ENCODE measurements around the gene GUCY2C. TPM values are rescaled to one million over a fixed set of nuclear protein-coding genes. Genes with fewer than 3 reads are reported as not detected.

Gene GUCY2C
- total RNA-seq, 4 donors from 2014 or later = 0.11 to 0.47 TPM; not detected in 2

DNA sequence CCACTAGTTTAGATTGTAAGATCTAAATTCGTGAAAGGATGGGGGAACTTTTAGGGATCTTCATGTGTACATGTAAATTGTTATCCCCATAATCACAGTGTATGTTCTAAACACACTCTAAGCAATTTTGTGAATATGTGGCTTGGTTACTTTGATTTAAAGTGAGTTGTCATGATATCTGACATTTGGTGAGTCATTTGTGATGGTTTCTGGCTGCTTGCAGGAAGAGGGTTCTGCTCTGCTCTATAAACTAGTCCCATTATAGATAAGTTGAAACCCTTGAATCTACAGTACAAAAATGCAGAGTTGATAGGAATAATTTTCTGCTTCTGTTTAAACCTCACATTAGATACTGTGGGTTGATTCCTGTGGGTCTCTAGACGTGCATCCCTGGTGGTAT lies 14.8 kb downstream of the GUCY2C start:
- no peak overlapping the region for H3K4me3 ChIP-seq
- no peaks in the 10 kb centered on the region for H3K9me3 ChIP-seq
- no peaks in the 10 kb centered on the region for H3K4me1 ChIP-seq

DNA sequence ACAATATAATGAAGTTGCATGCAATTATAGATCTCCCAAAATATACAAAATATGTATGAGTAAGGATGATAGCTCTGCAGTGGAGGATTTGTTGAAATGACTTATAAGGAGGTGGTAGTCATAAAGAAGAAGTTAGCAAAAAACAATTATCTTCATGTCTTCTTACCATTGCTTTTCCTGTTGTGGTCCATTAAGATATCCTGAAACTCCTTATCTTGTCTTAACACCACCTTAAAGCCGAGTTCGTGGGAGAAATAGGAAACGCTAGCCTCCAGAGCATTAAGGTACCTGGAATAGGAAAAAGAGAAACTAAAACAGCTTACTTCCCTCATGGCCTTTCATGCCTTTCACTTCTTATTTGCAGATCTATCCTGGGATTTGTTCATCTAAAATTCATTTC lies 15.2 kb downstream of the GUCY2C start:
- Histone ChIP-seq H3K4me1 (no peaks in the 10 kb centered on the region), H3K9me3 (no peaks in the 10 kb centered on the region), H3K4me3 (no peak overlapping the region), H3K27me3 (no peaks in the 10 kb centered on the region), H3K36me3 (no peaks in the 10 kb centered on the region), H3K27ac (no peak overlapping the region)
- DNase-seq (ENCODE audit: low spot score in 2 of 2) = no peak
- TF ChIP-seq POLR2A (IDR thresholded peaks at IDR 0.05) = no peak
- TF ChIP-seq POLR2AphosphoS5 (IDR thresholded peaks at IDR 0.05) = no peak
- TF ChIP-seq, protein P1, sequence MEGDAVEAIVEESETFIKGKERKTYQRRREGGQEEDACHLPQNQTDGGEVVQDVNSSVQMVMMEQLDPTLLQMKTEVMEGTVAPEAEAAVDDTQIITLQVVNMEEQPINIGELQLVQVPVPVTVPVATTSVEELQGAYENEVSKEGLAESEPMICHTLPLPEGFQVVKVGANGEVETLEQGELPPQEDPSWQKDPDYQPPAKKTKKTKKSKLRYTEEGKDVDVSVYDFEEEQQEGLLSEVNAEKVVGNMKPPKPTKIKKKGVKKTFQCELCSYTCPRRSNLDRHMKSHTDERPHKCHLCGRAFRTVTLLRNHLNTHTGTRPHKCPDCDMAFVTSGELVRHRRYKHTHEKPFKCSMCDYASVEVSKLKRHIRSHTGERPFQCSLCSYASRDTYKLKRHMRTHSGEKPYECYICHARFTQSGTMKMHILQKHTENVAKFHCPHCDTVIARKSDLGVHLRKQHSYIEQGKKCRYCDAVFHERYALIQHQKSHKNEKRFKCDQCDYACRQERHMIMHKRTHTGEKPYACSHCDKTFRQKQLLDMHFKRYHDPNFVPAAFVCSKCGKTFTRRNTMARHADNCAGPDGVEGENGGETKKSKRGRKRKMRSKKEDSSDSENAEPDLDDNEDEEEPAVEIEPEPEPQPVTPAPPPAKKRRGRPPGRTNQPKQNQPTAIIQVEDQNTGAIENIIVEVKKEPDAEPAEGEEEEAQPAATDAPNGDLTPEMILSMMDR (IDR thresholded peaks at IDR 0.05) = no peak
- no peak for TF ChIP-seq EP300 (IDR thresholded peaks at IDR 0.05)
- WGBS = 71% methylated on average over 3 of the region's 3 CpGs

More for the DNA sequence above, 14.8 kb downstream of the GUCY2C start:
- TF ChIP-seq, protein P1 (IDR thresholded peaks at IDR 0.05) = no peak
- TF ChIP-seq POLR2A (IDR thresholded peaks at IDR 0.05) (no peak), EP300 (IDR thresholded peaks at IDR 0.05) (no peak), POLR2AphosphoS5 (IDR thresholded peaks at IDR 0.05) (no peak)
- 79% methylated on average over 2 of the region's 2 CpGs for WGBS
- H3K27me3 ChIP-seq = no peaks in the 10 kb centered on the region
- H3K36me3 ChIP-seq = no peaks in the 10 kb centered on the region
- no peak for DNase-seq (ENCODE audit: low spot score in 2 of 2)
- H3K27ac ChIP-seq = no peak overlapping the region

DNA sequence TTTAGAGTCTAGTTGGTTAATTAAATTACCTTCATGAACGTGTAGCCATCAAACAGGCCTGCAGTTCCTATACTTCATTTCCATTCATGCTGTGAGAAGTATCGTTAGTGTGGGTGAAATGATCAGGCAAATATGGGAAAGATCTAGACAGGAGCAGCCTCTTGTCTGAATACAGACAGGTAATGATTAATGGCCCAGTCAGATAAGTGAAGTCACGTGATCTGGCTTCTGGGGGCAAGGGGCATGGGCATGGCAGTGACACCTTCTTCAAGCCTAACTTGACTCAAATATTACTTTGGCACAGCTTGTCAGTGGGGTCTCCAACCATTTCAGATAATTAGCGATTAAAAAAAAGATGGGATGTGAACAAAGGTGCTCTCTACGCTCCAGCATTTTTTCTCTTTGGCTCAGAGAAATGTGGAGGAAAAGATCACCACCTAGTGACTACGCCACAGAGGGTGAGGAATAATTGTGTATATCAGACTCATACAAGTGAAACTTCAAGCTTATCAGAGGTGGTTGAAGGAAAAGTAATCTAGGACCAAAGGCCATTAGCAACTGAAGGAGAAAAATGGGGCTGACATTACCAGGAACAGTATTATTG lies 17.8 kb downstream of the GUCY2C start:
- H3K9me3 ChIP-seq = no peaks in the 10 kb centered on the region
- H3K36me3 ChIP-seq = no peaks in the 10 kb centered on the region
- H3K4me1 ChIP-seq = no peaks in the 10 kb centered on the region
- TF ChIP-seq, protein P1 (IDR thresholded peaks at IDR 0.05) = no peak
- TF ChIP-seq POLR2AphosphoS5 (IDR thresholded peaks at IDR 0.05) (no peak), POLR2A (IDR thresholded peaks at IDR 0.05) (no peak), EP300 (IDR thresholded peaks at IDR 0.05) (no peak)
- no peak overlapping the region for H3K4me3 ChIP-seq
- WGBS = 85% methylated on average over 6 of the region's 6 CpGs
- no peak for DNase-seq (ENCODE audit: low spot score in 2 of 2)
- no peaks in the 10 kb centered on the region for H3K27me3 ChIP-seq
- no peak overlapping the region for H3K27ac ChIP-seq

DNA sequence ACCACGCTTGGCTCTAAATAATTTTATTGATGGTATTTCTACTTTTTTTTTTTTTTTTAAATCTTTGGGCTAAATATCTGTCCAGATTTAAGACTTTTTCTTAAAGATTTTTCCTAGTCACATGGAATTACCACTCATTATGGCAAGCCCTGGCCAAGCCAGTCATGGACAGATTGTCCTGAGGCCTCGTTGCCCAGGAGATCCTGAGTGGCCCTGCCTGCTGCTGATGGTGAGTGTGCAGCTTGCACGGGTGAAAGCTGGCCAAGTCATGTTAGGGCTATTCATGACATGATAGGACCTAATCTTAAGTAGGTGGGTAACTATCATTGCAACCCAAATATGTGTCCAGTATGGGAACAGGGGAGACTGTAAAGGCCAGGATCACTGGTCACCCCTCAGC lies 27.8 kb downstream of the GUCY2C start:
- Histone ChIP-seq H3K4me3 (no peak overlapping the region), H3K27ac (no peak overlapping the region), H3K27me3 (no peaks in the 10 kb centered on the region), H3K9me3 (no peaks in the 10 kb centered on the region), H3K36me3 (no peaks in the 10 kb centered on the region), H3K4me1 (peaks cover 5% of the 10 kb centered on the region)
- 91% methylated on average over 3 of the region's 3 CpGs for WGBS
- TF ChIP-seq, protein P1 (IDR thresholded peaks at IDR 0.05) = no peak
- no peak for DNase-seq (ENCODE audit: low spot score in 2 of 2)

DNA sequence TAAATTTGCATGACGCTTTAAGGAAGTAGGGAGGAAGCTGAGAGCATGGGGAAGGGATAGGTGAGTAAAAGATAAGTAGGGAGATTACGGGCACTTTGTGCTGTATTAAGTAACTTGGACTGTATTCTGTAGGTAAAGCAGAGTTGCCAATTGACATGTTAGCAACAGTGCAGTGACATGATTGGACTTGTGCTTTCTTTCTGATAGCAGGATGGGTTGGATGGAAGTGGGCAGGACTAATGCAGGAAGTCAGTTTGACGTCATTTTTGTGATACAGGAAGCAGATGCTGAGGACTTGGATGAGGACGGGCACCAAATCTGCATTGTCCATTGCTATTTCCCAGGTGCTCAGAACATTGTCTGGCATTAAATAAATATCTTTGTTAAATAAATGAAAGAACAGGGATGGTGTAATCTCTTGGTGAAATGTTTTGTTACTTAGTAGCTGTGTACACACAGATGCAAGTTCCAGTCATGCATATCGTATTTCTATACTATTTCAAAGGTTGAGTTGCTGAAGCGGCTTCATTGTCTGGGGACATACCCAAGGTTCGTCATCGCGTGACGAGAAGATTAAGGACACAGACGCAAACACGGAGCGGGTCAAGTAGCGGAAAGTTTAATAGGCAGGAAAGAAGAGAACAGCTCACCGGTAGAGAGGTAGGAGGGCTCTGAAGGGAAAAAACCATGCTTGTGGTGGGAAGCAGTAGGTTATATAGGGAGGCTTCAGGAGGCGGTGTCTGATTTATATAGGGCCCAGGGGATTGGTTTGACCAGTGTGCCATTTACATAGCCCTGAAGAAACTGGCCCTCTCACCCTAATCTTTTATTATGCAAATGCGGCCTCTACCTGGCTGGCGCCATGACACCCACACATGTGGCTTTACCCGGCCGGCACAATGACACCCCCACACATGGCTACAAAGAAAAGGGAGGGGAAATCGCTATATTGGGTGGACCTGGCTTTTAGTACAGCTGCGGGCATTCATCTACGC lies 30.7 kb downstream of the GUCY2C start:
- DNase-seq (ENCODE audit: low spot score in 2 of 2) = no peak
- Histone ChIP-seq H3K27me3 (no peaks in the 10 kb centered on the region), H3K4me1 (peaks cover 5% of the 10 kb centered on the region), H3K36me3 (no peaks in the 10 kb centered on the region), H3K4me3 (no peak overlapping the region), H3K9me3 (no peaks in the 10 kb centered on the region), H3K27ac (no peak overlapping the region)
- no peak for TF ChIP-seq POLR2A (IDR thresholded peaks at IDR 0.05)
- no peak for TF ChIP-seq POLR2AphosphoS5 (IDR thresholded peaks at IDR 0.05)
- no peak for TF ChIP-seq EP300 (IDR thresholded peaks at IDR 0.05)
- TF ChIP-seq, protein P1 (IDR thresholded peaks at IDR 0.05) = no peak
- 88% methylated on average over 23 of the region's 23 CpGs for WGBS

All from suprapubic skin (tissue), 4 donors.